ENCODE measurements around the gene PROSER2. TPM values are rescaled to one million over a fixed set of nuclear protein-coding genes. Genes with fewer than 3 reads are reported as not detected.

The PROSER2 gene
- polyA plus RNA-seq, 6 donors from 2014 or later: 0.31 to 0.59 TPM; not detected in 4

GRCh38 chr10:11907914-11908313 is 84.8 kb downstream of the PROSER2 start:
- no peak overlapping the region for H3K27ac Mint-ChIP-seq
- ATAC-seq (ENCODE audit: low read depth in 2 of 2) (no peak), DNase-seq (no peak)
- no peaks in the 10 kb centered on the region for H3K36me3 Mint-ChIP-seq
- H3K4me1 Mint-ChIP-seq: peaks cover 0 to 5% (median 0%) of the 10 kb centered on the region in 3 donors
- no peak overlapping the region for H3K4me3 Mint-ChIP-seq
- peaks cover 0 to 8% (median 7%) of the 10 kb centered on the region in 3 donors for H3K27me3 Mint-ChIP-seq
- H3K9me3 Mint-ChIP-seq: peaks cover 0 to 2% (median 0%) of the 10 kb centered on the region in 7 donors

- Mint-ChIP-seq H3K27me3 (peaks cover 0 to 8% (median 7%) of the 10 kb centered on the region in 3 donors), H3K9me3 (peaks cover 0 to 2% (median 0%) of the 10 kb centered on the region in 7 donors), H3K4me3 (no peak overlapping the region), H3K36me3 (no peaks in the 10 kb centered on the region), H3K4me1 (peaks cover 0 to 5% (median 0%) of the 10 kb centered on the region in 3 donors), H3K27ac (peak overlapping the region in 1 of 6 donors; percentile 16)
- DNase-seq (no peak), ATAC-seq (ENCODE audit: low read depth in 2 of 2) (no peak)
Observed at GRCh38 chr10:11908536-11908935, 85.4 kb downstream of the PROSER2 start.

- Mint-ChIP-seq H3K4me3 (no peak overlapping the region), H3K36me3 (no peaks in the 10 kb centered on the region), H3K4me1 (peaks cover 0 to 5% (median 0%) of the 10 kb centered on the region in 3 donors), H3K9me3 (peaks cover 0 to 2% (median 0%) of the 10 kb centered on the region in 7 donors), H3K27me3 (peaks cover 0 to 8% (median 7%) of the 10 kb centered on the region in 3 donors), H3K27ac (no peak overlapping the region)
- DNase-seq (no peak), ATAC-seq (ENCODE audit: low read depth in 2 of 2) (no peak)
Observed at GRCh38 chr10:11908991-11909390, 85.8 kb downstream of the PROSER2 start.

- Mint-ChIP-seq H3K27ac (no peak overlapping the region), H3K36me3 (no peaks in the 10 kb centered on the region), H3K4me1 (peaks cover 0 to 5% (median 0%) of the 10 kb centered on the region in 3 donors), H3K9me3 (peaks cover 0 to 2% (median 0%) of the 10 kb centered on the region in 7 donors), H3K4me3 (no peak overlapping the region), H3K27me3 (peaks cover 0 to 8% (median 7%) of the 10 kb centered on the region in 3 donors)
- DNase-seq: no peak
- no peak for ATAC-seq (ENCODE audit: low read depth in 2 of 2)
Observed at GRCh38 chr10:11909618-11910017, 86.5 kb downstream of the PROSER2 start.

GRCh38 chr10:11910102-11910501 is 86.9 kb downstream of the PROSER2 start:
- Mint-ChIP-seq H3K9me3 (peaks cover 0 to 2% (median 0%) of the 10 kb centered on the region in 7 donors), H3K4me3 (no peak overlapping the region), H3K27me3 (peaks cover 0 to 8% (median 7%) of the 10 kb centered on the region in 3 donors), H3K36me3 (no peaks in the 10 kb centered on the region), H3K4me1 (peaks cover 0 to 5% (median 0%) of the 10 kb centered on the region in 3 donors), H3K27ac (no peak overlapping the region)
- DNase-seq (no peak), ATAC-seq (ENCODE audit: low read depth in 2 of 2) (no peak)

GRCh38 chr10:11913079-11913641 is 90.0 kb downstream of the PROSER2 start:
- Mint-ChIP-seq H3K4me3 (no peak overlapping the region), H3K27me3 (peaks cover 0 to 8% (median 7%) of the 10 kb centered on the region in 3 donors), H3K27ac (no peak overlapping the region), H3K4me1 (peaks cover 0 to 5% (median 0%) of the 10 kb centered on the region in 3 donors), H3K9me3 (no peaks in the 10 kb centered on the region), H3K36me3 (no peaks in the 10 kb centered on the region)
- DNase-seq: no peak
- ATAC-seq (ENCODE audit: low read depth in 2 of 2): no peak

- no peaks in the 10 kb centered on the region for H3K4me1 Mint-ChIP-seq
- no peaks in the 10 kb centered on the region for H3K9me3 Mint-ChIP-seq
- no peak overlapping the region for H3K4me3 Mint-ChIP-seq
- H3K36me3 Mint-ChIP-seq: peaks cover 16 to 18% of the 10 kb centered on the region in 2 donors
- no peaks in the 10 kb centered on the region for H3K27me3 Mint-ChIP-seq
- DNase-seq: no peak
- H3K27ac Mint-ChIP-seq: no peak overlapping the region
- ATAC-seq (ENCODE audit: low read depth in 2 of 2): no peak
Observed at GRCh38 chr10:11918384-11918783, 95.2 kb downstream of the PROSER2 start.

GRCh38 chr10:11919271-11919670 is 96.1 kb downstream of the PROSER2 start:
- Mint-ChIP-seq H3K27me3 (no peaks in the 10 kb centered on the region), H3K36me3 (peaks cover 16 to 18% of the 10 kb centered on the region in 2 donors), H3K9me3 (no peaks in the 10 kb centered on the region), H3K4me3 (no peak overlapping the region), H3K4me1 (no peaks in the 10 kb centered on the region), H3K27ac (peak overlapping the region in 1 of 6 donors; percentile 47)
- ATAC-seq (ENCODE audit: low read depth in 2 of 2) (no peak), DNase-seq (no peak)

Other genes with a start within 250 kb of the PROSER2 start
- gene USP6NL, start 211.7 kb upstream of the PROSER2 start, polyA plus RNA-seq (ENCODE audit: low read depth in 6 of 6): 10 to 100 TPM; 37.8 to 56.8 (median 50.2) TPM
- 1 to 10 TPM; 1.1 to 2.8 (median 2.0) TPM for gene ECHDC3, start 81.0 kb upstream of the PROSER2 start, polyA plus RNA-seq (ENCODE audit: low read depth in 6 of 6)
- gene UPF2, start 219.5 kb downstream of the PROSER2 start, polyA plus RNA-seq (ENCODE audit: low read depth in 6 of 6): 10 to 100 TPM in 5 of 6 donors, 1 to 10 TPM in 1; 5.0 to 24.1 (median 15.9) TPM
- gene DHTKD1, start 245.6 kb downstream of the PROSER2 start, polyA plus RNA-seq (ENCODE audit: low read depth in 6 of 6): 10 to 100 TPM; 22.2 to 48.7 (median 29.3) TPM

Measured in naive B cell (primary cell).